ENCODE data around the gene DEDD.
"Not testable (repeated sequence)": the region's sequence is repeated elsewhere in the genome, so short reads cannot be mapped to it uniquely, and the experiment has no call there.

The DEDD gene

GRCh38 chr1:161127649-161128048, 4.8 kb downstream of the DEDD start:
- DNase-seq (ENCODE audit: low read depth), result no peak

GRCh38 chr1:161122967-161123366, 9.5 kb downstream of the DEDD start:
- DNase-seq (ENCODE audit: low read depth), result no peak

GRCh38 chr1:161121834-161122233, 10.6 kb downstream of the DEDD start:
- no peak for DNase-seq (ENCODE audit: low read depth)

- DNase-seq (ENCODE audit: low read depth), result no peak
These were observed 11.3 kb downstream of the DEDD start for GRCh38 chr1:161121042-161121650.

GRCh38 chr1:161119092-161119903, 13.2 kb downstream of the DEDD start:
- DNase-seq (ENCODE audit: low read depth), result no peak

GRCh38 chr1:161117759-161118581, 14.5 kb downstream of the DEDD start, which contains the start of the genes NIT1 and PFDN2:
Gene NIT1 (plus strand): TSS chr1:161118105. CDS start chr1:161118177, 72 bp downstream.
Gene PFDN2 (minus strand): TSS chr1:161118037. CDS start chr1:161118026, 11 bp downstream.
- DNase-seq (ENCODE audit: low read depth), result peak; percentile 72

GRCh38 chr1:161115961-161116360, 16.5 kb downstream of the DEDD start:
- not testable (repeated sequence) for DNase-seq (ENCODE audit: low read depth)

- DNase-seq (ENCODE audit: low read depth), result no peak
These were observed 17.2 kb downstream of the DEDD start for GRCh38 chr1:161115132-161115711.

- DNase-seq (ENCODE audit: low read depth), result no peak
These were observed 17.9 kb downstream of the DEDD start for GRCh38 chr1:161114556-161114955.

- DNase-seq (ENCODE audit: low read depth), result no peak
These were observed 18.6 kb downstream of the DEDD start for GRCh38 chr1:161113915-161114314.

GRCh38 chr1:161111527-161111926, 20.9 kb downstream of the DEDD start:
- no peak for DNase-seq (ENCODE audit: low read depth)

- DNase-seq (ENCODE audit: low read depth), result no peak
These were observed 21.4 kb downstream of the DEDD start for GRCh38 chr1:161111117-161111516.

- DNase-seq (ENCODE audit: low read depth), result no peak
These were observed 26.0 kb downstream of the DEDD start for GRCh38 chr1:161106431-161106830.

- DNase-seq (ENCODE audit: low read depth), result no peak
These were observed 31.9 kb downstream of the DEDD start for GRCh38 chr1:161100556-161100955.

GRCh38 chr1:161099090-161099802, 33.2 kb downstream of the DEDD start:
- no peak for DNase-seq (ENCODE audit: low read depth)

GRCh38 chr1:161098210-161099068, 34.0 kb downstream of the DEDD start, which contains the start of gene KLHDC9:
Gene KLHDC9 (plus strand): TSS chr1:161098361. CDS start chr1:161098536, 175 bp downstream.
- peak; percentile 58 for DNase-seq (ENCODE audit: low read depth)

GRCh38 chr1:161096530-161096929, 35.9 kb downstream of the DEDD start:
- no peak for DNase-seq (ENCODE audit: low read depth)

GRCh38 chr1:161096015-161096414, 36.5 kb downstream of the DEDD start:
- no peak for DNase-seq (ENCODE audit: low read depth)

- no peak for DNase-seq (ENCODE audit: low read depth)
These were observed 37.2 kb downstream of the DEDD start for GRCh38 chr1:161095230-161095629.

GRCh38 chr1:161094481-161094880, 38.0 kb downstream of the DEDD start:
- no peak for DNase-seq (ENCODE audit: low read depth)

Data from activated T-helper 1 cell treated with Interleukin-2 at 50 U/mL for 16 hours (primary cell).